Fibroblast of peridontal ligament (primary cell): ENCODE measurements around the gene SMIM1.
A peak's percentile ranks its signal among the peaks of the same experiment; 100 is the strongest.

Experiments
- DNase-seq: peaks from one replicate; pipeline ENCODE4 v3.0.0-alpha.2; 2010; ENCODE audit errors: extremely low read depth

SMIM1 gene, protein sequence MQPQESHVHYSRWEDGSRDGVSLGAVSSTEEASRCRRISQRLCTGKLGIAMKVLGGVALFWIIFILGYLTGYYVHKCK

GRCh38 chr1:3772715-3773571 is at the start of gene SMIM1:
Gene SMIM1 (plus strand): TSS chr1:3772749. CDS start chr1:3775374, 2,625 bp downstream.
- DNase-seq = no peak

GRCh38 chr1:3722846-3723245 is 49.7 kb upstream of the SMIM1 start:
- no peak for DNase-seq

GRCh38 chr1:3724416-3725030 is 48.0 kb upstream of the SMIM1 start:
- peak; percentile 51 for DNase-seq

DNA sequence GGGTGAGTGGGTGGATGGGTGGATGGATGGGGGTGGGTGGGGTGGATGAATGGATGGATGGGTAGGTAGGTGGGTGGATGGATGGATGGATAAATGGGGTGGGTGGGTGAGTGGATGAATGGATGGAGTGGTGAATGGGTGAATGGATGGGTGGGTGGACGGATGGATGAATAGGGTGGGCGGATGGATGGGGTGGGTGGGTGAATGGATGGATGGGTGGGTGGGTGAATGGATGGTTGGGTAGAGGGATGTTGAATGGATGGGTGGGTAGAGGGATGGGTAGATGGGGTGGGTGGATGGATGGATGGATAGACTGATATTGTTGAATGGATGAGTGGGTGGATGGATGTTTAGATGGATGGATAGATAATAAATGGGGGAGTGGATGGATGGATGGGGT is 47.2 kb upstream of the SMIM1 start:
- DNase-seq = no peak

- no peak for DNase-seq
These were observed 45.3 kb upstream of the SMIM1 start for GRCh38 chr1:3727042-3727824.

DNA sequence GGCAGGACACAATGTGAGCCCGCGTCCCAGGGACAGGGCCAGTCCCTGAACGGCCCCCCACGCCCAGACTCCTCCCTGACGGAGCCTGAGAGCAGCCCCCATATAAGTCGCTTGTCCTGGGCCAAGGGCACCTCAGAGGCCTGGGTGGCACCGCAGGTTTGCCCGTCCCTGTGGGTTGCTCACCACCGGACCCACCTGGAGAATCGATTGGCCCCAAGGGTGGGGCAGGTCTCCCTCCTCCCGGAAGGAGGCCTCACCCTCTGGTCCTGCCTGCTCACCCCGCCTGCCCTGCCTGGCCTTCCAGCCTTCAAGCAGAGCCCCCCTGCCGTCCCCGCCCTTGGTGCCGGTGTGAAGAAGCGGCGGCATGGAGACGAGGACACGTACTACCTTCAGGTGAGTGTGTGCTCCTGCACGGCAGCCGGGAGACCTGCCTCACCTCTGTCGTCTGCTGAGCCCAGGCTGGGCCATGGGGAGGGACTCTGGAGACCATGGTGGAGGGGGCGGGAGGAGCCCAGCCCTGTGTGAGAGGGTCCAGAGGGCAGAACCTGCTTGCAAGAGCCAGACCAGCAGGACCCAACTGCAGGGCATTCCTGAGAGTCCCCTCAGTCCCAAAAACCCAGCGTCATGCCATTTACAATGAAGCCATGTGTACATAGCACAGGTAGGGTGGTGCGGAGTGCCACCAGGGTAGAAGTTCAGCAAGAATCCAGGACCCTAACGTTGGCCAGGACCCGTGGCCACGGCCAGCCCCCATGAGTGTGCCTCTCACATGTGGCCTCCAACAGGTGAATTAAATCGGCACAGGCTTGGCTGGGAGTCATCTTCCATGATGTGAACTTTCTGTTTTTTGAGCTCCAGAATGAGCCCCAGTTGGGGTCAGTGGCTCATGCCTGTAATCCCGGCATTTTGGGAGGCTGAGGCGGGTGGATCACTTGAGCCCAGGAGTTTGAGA is 44.4 kb upstream of the SMIM1 start:
- no peak for DNase-seq

GRCh38 chr1:3729594-3730542 is 42.7 kb upstream of the SMIM1 start:
- peak; percentile 13 for DNase-seq

DNA sequence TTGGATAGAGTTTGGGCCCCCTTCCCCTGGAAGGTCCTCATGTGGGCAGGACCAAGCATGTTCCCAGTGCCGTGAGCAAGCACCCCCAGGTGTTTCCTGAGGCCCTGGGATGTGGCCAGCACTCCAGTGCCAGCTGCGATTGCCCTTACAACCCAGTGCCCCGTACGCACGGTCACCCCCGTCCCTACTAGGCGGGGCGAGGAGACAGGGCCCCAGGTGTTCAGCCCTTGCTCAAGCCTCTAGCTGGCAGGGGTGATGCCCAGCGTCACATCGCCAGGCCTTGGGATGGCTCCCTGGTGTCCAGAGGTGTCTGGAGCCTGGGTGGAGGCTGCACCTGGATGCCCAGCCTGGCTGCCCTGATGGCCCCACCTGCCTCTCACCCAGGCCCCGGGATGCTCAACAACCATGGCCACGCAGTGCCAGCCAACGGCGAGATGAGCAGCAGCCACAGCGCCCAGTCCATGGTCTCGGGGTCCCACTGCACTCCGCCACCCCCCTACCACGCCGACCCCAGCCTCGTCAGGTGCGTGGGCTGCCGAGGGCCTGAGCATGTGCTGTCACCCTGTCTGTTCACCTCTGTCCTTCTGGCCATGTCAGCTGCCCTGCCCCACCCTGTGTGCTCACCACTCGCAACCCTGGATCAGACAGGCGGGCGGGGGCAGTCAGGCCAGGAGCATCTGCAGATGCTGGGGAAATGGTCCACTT is 41.9 kb upstream of the SMIM1 start:
- no peak for DNase-seq

DNA sequence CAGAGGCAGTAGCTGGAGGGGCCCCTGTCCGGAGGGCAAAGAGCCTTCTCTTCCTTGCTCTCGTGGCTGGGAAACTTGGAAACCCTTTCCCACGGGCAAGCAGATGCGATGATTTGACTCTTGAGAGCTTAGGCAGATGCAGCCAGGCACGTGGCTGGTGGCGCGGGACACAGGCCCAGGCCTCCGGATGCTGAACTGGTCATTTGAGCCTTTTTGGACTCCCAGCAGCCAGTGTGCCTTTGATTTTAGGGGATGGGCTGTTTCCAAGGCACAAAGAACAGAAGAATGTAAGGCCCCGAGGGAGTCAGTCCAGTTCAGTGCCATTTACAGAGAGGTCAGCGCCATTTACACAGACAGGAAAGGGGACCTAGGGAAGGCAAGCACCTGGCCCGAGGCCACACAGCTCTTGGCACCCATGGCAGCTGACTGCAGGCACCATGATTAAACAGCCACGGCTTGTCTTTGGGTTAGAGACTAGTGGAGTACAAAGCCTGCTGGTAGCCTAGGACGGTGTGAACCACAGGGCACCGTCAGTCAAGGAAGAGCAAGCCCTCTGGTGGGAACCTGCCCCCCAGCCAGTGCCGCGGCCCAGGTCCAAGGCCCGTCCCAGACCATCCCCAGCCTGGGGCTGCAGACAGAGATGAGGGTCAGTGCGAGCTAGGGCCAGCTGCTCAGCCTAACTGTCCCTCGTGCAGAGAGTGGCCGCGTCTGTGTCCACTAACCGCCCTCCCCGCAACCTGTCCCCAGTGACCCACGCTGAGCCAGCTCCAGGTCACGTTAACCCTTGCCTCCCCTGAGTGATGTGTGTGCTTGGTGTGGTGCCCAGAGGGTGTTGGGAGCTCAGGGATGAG is 40.7 kb upstream of the SMIM1 start:
- no peak for DNase-seq

DNA sequence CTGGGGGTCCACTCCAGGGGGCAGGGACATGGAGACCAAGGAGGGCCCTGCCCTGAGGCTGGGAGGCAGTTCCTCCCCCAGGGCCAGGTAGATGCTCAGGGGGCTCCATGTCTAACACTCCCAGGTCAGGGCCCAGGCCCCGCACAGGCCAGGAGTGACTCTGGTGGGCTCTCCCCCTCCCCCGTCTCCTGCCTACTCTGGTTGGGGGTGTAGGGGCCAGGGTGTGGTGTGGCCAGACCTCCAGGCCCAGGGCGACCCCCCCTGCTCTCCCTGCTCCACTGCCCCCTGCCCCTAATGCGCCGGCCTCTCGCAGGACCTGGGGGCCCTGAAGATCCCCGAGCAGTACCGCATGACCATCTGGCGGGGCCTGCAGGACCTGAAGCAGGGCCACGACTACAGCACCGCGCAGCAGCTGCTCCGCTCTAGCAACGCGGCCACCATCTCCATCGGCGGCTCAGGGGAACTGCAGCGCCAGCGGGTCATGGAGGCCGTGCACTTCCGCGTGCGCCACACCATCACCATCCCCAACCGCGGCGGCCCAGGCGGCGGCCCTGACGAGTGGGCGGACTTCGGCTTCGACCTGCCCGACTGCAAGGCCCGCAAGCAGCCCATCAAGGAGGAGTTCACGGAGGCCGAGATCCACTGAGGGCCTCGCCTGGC is 40.0 kb upstream of the SMIM1 start:
- no peak for DNase-seq

- DNase-seq = no peak
These were observed 39.3 kb upstream of the SMIM1 start for GRCh38 chr1:3733094-3733882.

DNA sequence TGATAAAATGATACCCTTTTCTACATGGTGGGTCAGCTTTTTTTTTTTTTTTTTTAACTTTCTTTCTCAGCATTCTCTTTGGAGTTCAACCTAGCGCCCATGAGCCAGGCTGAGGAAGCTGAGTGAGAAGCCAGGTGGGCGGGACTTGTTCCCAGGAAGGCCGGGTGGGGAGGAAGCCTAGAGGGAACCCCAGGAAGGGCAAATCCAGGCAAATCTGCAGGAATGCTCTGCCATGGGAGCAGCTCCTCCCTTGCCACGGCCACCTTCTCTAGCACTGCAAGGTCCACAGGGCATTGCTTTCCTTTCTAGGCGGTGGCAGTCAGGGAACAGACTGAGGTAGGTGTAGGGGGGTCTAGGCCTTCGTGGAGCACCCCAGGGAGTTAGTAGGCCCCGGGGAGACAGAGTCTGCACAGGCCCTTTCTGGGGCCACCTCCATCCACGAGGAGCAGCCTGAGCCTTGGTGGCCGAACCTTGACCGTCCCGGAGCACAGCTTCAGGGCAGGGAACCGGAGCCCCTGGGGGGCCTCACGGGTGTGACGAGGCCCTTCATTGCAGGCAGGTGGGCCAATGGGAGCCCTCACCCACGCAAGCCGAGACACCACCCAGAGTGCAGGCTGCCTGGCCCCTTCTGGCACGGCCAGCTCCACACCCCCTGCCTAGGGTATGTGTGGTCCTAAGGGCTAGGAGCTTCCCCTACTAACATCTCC is 38.5 kb upstream of the SMIM1 start:
- no peak for DNase-seq

- DNase-seq = no peak
These were observed 37.9 kb upstream of the SMIM1 start for GRCh38 chr1:3734602-3735001.

DNA sequence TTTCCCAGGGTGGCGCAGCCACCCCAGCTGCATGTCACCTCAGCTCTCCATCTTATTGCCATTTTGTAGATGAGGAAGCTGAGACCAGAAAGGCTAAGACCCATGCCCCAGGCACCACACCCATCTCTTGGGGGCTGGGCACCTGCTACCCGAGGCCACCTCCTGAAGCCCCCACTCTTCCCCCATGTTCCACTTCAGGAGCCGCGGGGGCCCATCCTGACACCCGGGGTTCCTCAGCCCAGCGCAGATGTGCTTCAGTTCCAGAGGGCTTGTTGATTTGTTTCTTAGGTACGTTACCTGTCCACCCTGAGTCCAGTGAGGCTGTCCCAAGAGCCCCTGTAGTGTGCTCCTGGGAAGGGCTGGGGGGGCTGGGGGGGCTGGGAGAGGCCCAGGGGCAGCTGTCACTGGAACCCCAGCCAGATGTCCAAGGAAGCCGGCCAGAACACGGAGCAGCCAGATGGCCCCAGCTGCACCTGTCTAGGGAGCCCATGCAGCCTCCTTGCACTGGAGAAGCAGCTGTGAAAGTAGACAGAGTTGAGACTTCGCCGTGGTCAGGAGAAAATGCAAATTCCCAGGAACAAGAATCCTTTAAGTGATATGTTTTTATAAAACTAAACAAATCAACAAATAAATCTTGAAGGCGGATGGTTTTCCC is 37.4 kb upstream of the SMIM1 start:
- no peak for DNase-seq

DNA sequence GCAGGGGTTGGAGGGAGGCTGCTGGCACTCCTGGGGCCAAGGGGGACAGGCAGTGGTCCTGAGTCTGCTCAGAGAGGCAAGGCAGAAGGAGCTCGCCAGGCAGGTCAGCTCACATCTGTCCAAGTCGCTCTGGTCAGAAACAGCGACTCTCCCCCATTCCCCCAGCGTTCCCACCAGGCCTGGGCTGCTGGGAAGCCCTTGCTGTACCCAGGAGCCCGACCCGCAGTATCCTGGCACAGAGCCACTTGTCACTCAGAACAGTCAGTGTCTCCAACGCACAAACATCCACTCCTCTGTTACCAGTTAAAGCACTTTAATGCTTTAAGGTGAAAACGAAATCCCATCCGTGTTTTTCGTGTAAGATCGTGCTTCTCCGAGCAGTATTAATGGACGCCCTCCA is 36.9 kb upstream of the SMIM1 start:
- peak; percentile 12 for DNase-seq

DNA sequence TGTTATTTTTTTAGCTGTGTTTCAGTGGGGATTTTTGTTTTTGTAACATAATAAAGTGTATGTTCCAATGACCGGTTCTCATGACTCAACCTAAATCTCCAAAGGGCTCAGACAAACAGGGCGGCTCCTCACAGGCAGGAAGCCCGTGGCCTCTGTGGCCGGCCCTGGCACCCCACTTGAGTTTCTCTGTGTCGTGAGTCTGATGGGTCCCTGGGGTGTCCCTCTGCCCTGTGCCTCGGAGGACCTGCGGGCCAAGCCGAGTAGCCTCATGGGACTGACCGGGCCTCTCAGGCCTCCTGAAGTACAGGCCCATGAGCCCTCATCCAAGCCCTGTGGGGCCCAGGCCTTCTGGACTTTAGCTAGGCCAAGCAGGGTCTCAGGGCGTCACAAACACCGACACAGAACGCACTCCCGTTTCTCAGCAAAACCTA is 36.4 kb upstream of the SMIM1 start:
- DNase-seq = no peak
